Keratinocyte (primary cell): ENCODE data around the gene UBAC2. TPM values are rescaled to one million over a fixed set of nuclear protein-coding genes. Genes with fewer than 3 reads are reported as not detected.

ENCODE experiments used
- DNase-seq: peaks from one replicate; pipeline ENCODE4 v3.0.0-alpha.2; 2011; ENCODE audit warnings: low read depth, missing footprints, low spot score
- FAIRE-seq: peaks from 2 replicates; lab custom pipeline; 2011; peaks lifted over from hg19 to GRCh38; lab: Jason Lieb, UNC
- H2AFZ ChIP-seq: 2 replicates; pipeline ENCODE4 v1.6.0; 2012; ENCODE audit warnings: low read length, control low read depth, inconsistent platforms; ENCODE audit not compliant: control insufficient read depth
- H3K27ac ChIP-seq: 2 replicates; pipeline ENCODE4 v1.5.1; 2011; ENCODE audit warnings: low read length; ENCODE audit not compliant: control insufficient read depth, insufficient read depth
- H3K27me3 ChIP-seq: 3 replicates; pipeline ENCODE4 v1.6.0; 2011; ENCODE audit warnings: low read length; ENCODE audit not compliant: control insufficient read depth, insufficient read depth; ENCODE audit errors: extremely low read depth
- H3K36me3 ChIP-seq, 2 experiments: 2 replicates in 1 of 2; 3 replicates in 1 of 2; pipeline ENCODE4 v1.5.1; 2011; ENCODE audit warnings: low read length in 2 of 2, mild to moderate bottlenecking in 1 of 2; ENCODE audit not compliant: control insufficient read depth in 2 of 2, insufficient read depth in 2 of 2; ENCODE audit errors: extremely low read depth in 1 of 2
- H3K4me1 ChIP-seq: 3 replicates; pipeline ENCODE4 v1.5.1; 2011; ENCODE audit warnings: low read length; ENCODE audit not compliant: control insufficient read depth, insufficient read depth; ENCODE audit errors: extremely low read depth
- H3K4me2 ChIP-seq: 3 replicates; pipeline ENCODE4 v1.6.0; 2011; ENCODE audit warnings: low read depth, low read length; ENCODE audit not compliant: control insufficient read depth, insufficient read depth; ENCODE audit errors: extremely low read depth
- H3K4me3 ChIP-seq, 3 experiments: fragments of 200-600 bp in 1 of 3; sonication (generic) in 1 of 3; 2 replicates in 2 of 3; 3 replicates in 1 of 3; pipeline ENCODE4 v1.5.1; 2011 to 2016; ENCODE audit warnings: low read length in 3 of 3, mild to moderate bottlenecking in 3 of 3, control low read depth in 2 of 3, inconsistent platforms in 1 of 3, low read depth in 1 of 3, mixed read lengths in 1 of 3, mixed run types in 1 of 3, moderate library complexity in 1 of 3; ENCODE audit not compliant: control insufficient read depth in 2 of 3, insufficient read depth in 2 of 3; ENCODE audit errors: extremely low read depth in 1 of 3
- H3K79me2 ChIP-seq: 2 replicates; pipeline ENCODE4 v1.6.0; 2012; ENCODE audit warnings: low read length; ENCODE audit not compliant: control insufficient read depth, insufficient read depth
- H3K9ac ChIP-seq: 3 replicates; pipeline ENCODE4 v1.6.0; 2011; ENCODE audit warnings: low read length; ENCODE audit not compliant: control insufficient read depth, insufficient read depth; ENCODE audit errors: extremely low read depth
- H3K9me1 ChIP-seq: 3 replicates; pipeline ENCODE4 v1.6.0; 2011; ENCODE audit warnings: low read length; ENCODE audit not compliant: control insufficient read depth, insufficient read depth; ENCODE audit errors: extremely low read depth
- H3K9me3 ChIP-seq: 2 replicates; pipeline ENCODE4 v1.5.1; 2012; ENCODE audit warnings: low read depth, low read length; ENCODE audit not compliant: control insufficient read depth
- H4K20me1 ChIP-seq: 3 replicates; pipeline ENCODE4 v1.6.0; 2011; ENCODE audit warnings: low read length; ENCODE audit not compliant: control insufficient read depth, insufficient read depth; ENCODE audit errors: extremely low read depth
- EZH2 ChIP-seq: IDR thresholded peaks from one replicate; pipeline ENCODE4 v1.6.1; 2012; ENCODE audit warnings: inconsistent platforms, mild to moderate bottlenecking, low read length, moderate library complexity
- dilution Hi-C: fragments of 300-500 bp; cut with MboI; formaldehyde crosslinking; loops from one replicate; pipeline ENCODE4 v1.7.0; 2020; ENCODE audit warnings: low sequenced_read_pairs; ENCODE audit not compliant: extremely low pct_ligation_motif_present
- polyA plus RNA-seq, 5 experiments: library from polyadenylated mRNA; depleted of rRNA in 3 of 5; stranded (reverse) in 3 of 5; stranded (forward) in 1 of 5; unstranded in 1 of 5; fragments of >200 nt; gene quantifications; 1 replicate in 1 of 5; 2 replicates in 3 of 5; 3 replicates in 1 of 5; pipeline versions ENCODE4 v1.2.1 to v1.2.3, GENCODE V29; 2011 to 2012; ENCODE audit warnings: missing spikeins in 2 of 5, low read depth in 1 of 5, low replicate concordance in 1 of 5
- TF ChIP-seq, protein P1 (sequence below), 3 experiments: IDR thresholded peaks in 1 of 3; conservative IDR thresholded peaks in 1 of 3; optimal IDR thresholded peaks in 1 of 3; 2 replicates in 2 of 3; 3 replicates in 1 of 3; pipeline versions ENCODE3 to v1.5.1; 2011; ENCODE audit warnings: low read length in 3 of 3, mild to moderate bottlenecking in 3 of 3, moderate library complexity in 2 of 3, control low read depth in 1 of 3, inconsistent platforms in 1 of 3; ENCODE audit not compliant: insufficient read depth in 2 of 3; ENCODE audit errors: extremely low read depth in 1 of 3

The UBAC2 gene
- polyA plus RNA-seq, 1 donor (not counting 4 experiments of a cell fraction or from before 2014, with no cell fraction given), result 104 TPM

DNA sequence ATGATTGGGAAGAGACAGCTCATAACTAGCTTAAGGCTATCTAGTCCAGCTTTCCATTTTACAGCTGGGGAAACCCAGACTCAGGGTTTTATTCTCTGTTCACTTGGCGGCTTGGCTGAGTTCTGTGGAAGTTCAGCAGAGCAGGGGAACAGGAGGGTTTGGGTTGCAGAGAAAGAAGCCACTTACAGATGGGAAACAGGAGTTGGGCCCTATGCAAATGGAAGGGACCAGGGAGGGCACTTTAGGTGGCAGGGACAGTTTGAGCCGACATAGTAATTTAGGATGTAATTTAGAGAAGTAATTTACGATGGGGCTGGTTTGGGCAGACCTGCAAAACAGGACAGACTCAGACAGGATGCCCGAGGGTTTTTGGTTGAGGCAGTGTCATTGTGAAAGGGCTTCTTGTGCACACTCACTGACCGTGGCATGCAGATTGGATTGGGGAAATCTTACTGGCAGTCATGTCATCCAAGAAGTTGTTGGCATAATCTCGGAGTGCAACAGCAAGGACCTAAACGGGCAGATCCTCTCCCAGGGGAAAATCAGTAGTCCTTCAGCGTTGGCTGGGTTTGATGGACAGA, 153.8 kb downstream of the UBAC2 start:
- TF ChIP-seq, protein P1, sequence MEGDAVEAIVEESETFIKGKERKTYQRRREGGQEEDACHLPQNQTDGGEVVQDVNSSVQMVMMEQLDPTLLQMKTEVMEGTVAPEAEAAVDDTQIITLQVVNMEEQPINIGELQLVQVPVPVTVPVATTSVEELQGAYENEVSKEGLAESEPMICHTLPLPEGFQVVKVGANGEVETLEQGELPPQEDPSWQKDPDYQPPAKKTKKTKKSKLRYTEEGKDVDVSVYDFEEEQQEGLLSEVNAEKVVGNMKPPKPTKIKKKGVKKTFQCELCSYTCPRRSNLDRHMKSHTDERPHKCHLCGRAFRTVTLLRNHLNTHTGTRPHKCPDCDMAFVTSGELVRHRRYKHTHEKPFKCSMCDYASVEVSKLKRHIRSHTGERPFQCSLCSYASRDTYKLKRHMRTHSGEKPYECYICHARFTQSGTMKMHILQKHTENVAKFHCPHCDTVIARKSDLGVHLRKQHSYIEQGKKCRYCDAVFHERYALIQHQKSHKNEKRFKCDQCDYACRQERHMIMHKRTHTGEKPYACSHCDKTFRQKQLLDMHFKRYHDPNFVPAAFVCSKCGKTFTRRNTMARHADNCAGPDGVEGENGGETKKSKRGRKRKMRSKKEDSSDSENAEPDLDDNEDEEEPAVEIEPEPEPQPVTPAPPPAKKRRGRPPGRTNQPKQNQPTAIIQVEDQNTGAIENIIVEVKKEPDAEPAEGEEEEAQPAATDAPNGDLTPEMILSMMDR (optimal IDR thresholded peaks at IDR 0.05 in 1 of 3, IDR thresholded peaks at IDR 0.05 in 1 of 3, conservative IDR thresholded peaks at IDR 0.05 in 1 of 3; ENCODE audit: extremely low read depth in 1 of 3, insufficient read depth in 2 of 3, low read length in 3 of 3), result no peak
- no peak for TF ChIP-seq EZH2
- Histone ChIP-seq H3K9me3 (no peaks in the 10 kb centered on the region), H3K27ac (no peak overlapping the region), H3K4me2 (no peak overlapping the region), H4K20me1 (peaks cover 7% of the 10 kb centered on the region), H3K9me1 (no peaks in the 10 kb centered on the region), H3K36me3 (peaks cover 14 to 22% of the 10 kb centered on the region in 2 experiments), H3K4me1 (peaks cover 10% of the 10 kb centered on the region), H3K27me3 (no peaks in the 10 kb centered on the region), H3K79me2 (no peaks in the 10 kb centered on the region), H3K4me3 (no peak overlapping the region), H3K9ac (no peak overlapping the region), H2AFZ (no peak overlapping the region)
- dilution Hi-C loops, result no loop called here
- FAIRE-seq (peak; percentile 32), DNase-seq (no peak)

DNA sequence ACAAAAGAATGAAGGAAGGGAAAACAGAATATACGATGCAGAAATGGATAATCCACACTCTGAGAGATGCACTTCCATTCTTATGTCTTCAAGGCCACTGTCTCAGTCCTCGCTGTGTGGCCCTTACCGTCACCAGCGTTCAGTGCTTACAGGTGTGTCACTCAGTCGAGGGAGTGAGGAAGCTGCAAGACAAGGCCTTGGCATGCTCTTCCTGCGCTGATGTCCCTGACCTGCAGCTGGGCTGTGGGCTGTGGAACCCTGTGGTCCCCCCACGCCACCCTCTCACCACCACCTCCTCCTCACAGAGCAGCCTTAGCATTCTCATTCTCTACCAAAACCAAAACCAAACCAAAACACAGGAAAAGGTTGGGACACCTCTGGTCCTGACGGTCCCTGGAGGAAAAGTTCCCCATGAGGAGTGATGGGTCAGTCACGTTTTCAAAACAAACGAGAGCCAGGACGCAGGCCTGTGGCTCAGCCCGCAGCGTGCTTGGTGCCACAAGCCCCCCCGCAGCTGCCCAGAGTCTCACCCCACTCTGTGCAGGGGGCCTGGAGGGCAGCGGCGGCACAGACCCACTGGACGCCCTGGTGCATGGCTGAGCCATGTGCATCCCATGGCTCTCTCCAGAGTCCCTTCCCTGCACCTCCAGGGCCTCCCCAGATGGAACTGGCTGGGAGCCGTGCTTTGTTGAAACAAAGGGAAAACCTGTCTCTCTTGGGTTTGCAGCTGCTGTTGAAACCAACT, 154.8 kb downstream of the UBAC2 start:
- H3K27me3 ChIP-seq, result no peaks in the 10 kb centered on the region
- no peak for TF ChIP-seq EZH2
- TF ChIP-seq, protein P1 (optimal IDR thresholded peaks at IDR 0.05 in 1 of 3, IDR thresholded peaks at IDR 0.05 in 1 of 3, conservative IDR thresholded peaks at IDR 0.05 in 1 of 3; ENCODE audit: extremely low read depth in 1 of 3, insufficient read depth in 2 of 3, low read length in 3 of 3), result no peak
- H3K4me1 ChIP-seq, result peaks cover 10% of the 10 kb centered on the region
- no peak for DNase-seq
- no peak overlapping the region for H3K4me3 ChIP-seq
- H3K9me3 ChIP-seq, result no peaks in the 10 kb centered on the region
- H3K9ac ChIP-seq, result no peak overlapping the region
- H4K20me1 ChIP-seq, result peaks cover 7% of the 10 kb centered on the region
- H3K36me3 ChIP-seq, result peaks cover 17 to 22% of the 10 kb centered on the region in 2 experiments
- no peaks in the 10 kb centered on the region for H3K79me2 ChIP-seq
- no peak for FAIRE-seq
- no peaks in the 10 kb centered on the region for H3K9me1 ChIP-seq
- no peak overlapping the region for H3K4me2 ChIP-seq
- dilution Hi-C loops, result no loop called here
- no peak overlapping the region for H2AFZ ChIP-seq
- H3K27ac ChIP-seq, result no peak overlapping the region
